ENCODE measurements around the gene PCCA. TPM values are rescaled to one million over a fixed set of nuclear protein-coding genes. Genes with fewer than 3 reads are reported as not detected.

The PCCA gene
- polyA plus RNA-seq, 1 of the 3 experiments (the other 2 are of a cell fraction): 7.3 TPM

- no peak for TF ChIP-seq REST (IDR thresholded peaks at IDR 0.05; ENCODE audit: low read depth, low read length)
Observed at GRCh38 chr13:100537486-100537885, 448.6 kb downstream of the PCCA start (continued).

- no peak overlapping the region for H3K4me3 ChIP-seq (ENCODE audit: low read depth in 2 of 2, low read length in 1 of 2)
- no peaks in the 10 kb centered on the region for H3K27me3 ChIP-seq (ENCODE audit: insufficient read depth)
- CTCF ChIA-PET: interaction anchor here (1.4 kb wide), 1 partner anchor 23 kb away, joined by 5 read pairs; no protein-coding TSS in a partner anchor
- DNase-seq: no peak
- no peak overlapping the region for H3K27ac ChIP-seq (ENCODE audit: low read depth in 2 of 2, low read length in 1 of 2)
- no peaks in the 10 kb centered on the region for H3K9me2 ChIP-seq
- H3K36me3 ChIP-seq (replicated peaks in 1 of 2; ENCODE audit: control insufficient read depth in 1 of 2, insufficient read depth in 2 of 2, low read length in 1 of 2): peaks cover 0 to 4% of the 10 kb centered on the region in 2 experiments
- H3K9ac ChIP-seq: no peak overlapping the region
- H3K79me2 ChIP-seq (ENCODE audit: insufficient read depth): no peaks in the 10 kb centered on the region
- no peaks in the 10 kb centered on the region for H3F3A ChIP-seq (replicated peaks; ENCODE audit: insufficient read depth)
- TF ChIP-seq TAF1 (IDR thresholded peaks at IDR 0.05; ENCODE audit: borderline replicate concordance, low read depth, low read length) (no peak), RAD21 (IDR thresholded peaks at IDR 0.05; ENCODE audit: low read length) (no peak), JUND (IDR thresholded peaks at IDR 0.05) (no peak), GABPA (IDR thresholded peaks at IDR 0.05; ENCODE audit: low read depth) (no peak), CHD2 (IDR thresholded peaks at IDR 0.05; ENCODE audit: low read length, partially characterized antibody) (no peak), NRF1 (IDR thresholded peaks at IDR 0.05; ENCODE audit: low read depth, low read length) (no peak), USF2 (IDR thresholded peaks at IDR 0.05; ENCODE audit: borderline replicate concordance, low read depth, low read length) (no peak), NFIC (IDR thresholded peaks at IDR 0.05; ENCODE audit: borderline replicate concordance) (no peak), CTCF (IDR thresholded peaks at IDR 0.05) (no peak), TEAD4 (IDR thresholded peaks at IDR 0.05; ENCODE audit: borderline replicate concordance, insufficient read depth) (no peak), FOXJ3 (CRISPR knock-in tag; IDR thresholded peaks at IDR 0.05) (no peak), EZH2phosphoT487 (IDR thresholded peaks at IDR 0.05; ENCODE audit: borderline replicate concordance, low read depth) (no peak), PBX3 (IDR thresholded peaks at IDR 0.05) (no peak), USF1 (IDR thresholded peaks at IDR 0.05; ENCODE audit: borderline replicate concordance, low read depth) (no peak), RFX5 (IDR thresholded peaks at IDR 0.05; ENCODE audit: low read length) (no peak), MXI1 (IDR thresholded peaks at IDR 0.05; ENCODE audit: low read depth, low read length) (no peak), RXRA (IDR thresholded peaks at IDR 0.05; ENCODE audit: borderline replicate concordance, low read depth) (no peak), FOXM1 (IDR thresholded peaks at IDR 0.05; ENCODE audit: low read depth) (no peak), FOSL2 (IDR thresholded peaks at IDR 0.05; ENCODE audit: borderline replicate concordance, low read depth) (no peak)
- WGBS (ENCODE audit: low lambda C conversion rate): 92% methylated on average over 4 of the region's 5 CpGs
- H4K20me1 ChIP-seq (ENCODE audit: insufficient read depth): no peaks in the 10 kb centered on the region
- POLR2A ChIA-PET: no interaction called here
- no peak overlapping the region for H3K4me2 ChIP-seq
- no peak overlapping the region for H2AFZ ChIP-seq (ENCODE audit: low read depth)
- no peaks in the 10 kb centered on the region; a peak in 2 of 4 replicates for H3K4me1 ChIP-seq (ENCODE audit: control insufficient read depth in 1 of 2, insufficient read depth in 2 of 2, low read depth in 1 of 2, low read length in 1 of 2)
- no peaks in the 10 kb centered on the region for H3K9me3 ChIP-seq
Observed at GRCh38 chr13:100537951-100538462, 449.1 kb downstream of the PCCA start.
